Umbilical cord (tissue), 2 donors: ENCODE data around the gene ZNF530. TPM values are rescaled to one million over a fixed set of nuclear protein-coding genes. Genes with fewer than 3 reads are reported as not detected.
A peak's percentile ranks its signal among the peaks of the same experiment; 100 is the strongest.

Experiments
- DNase-seq: peaks from one replicate; pipeline ENCODE4 v3.0.0-alpha.2; 2015; ENCODE audit warnings: low spot score
- total RNA-seq: library from RNA; depleted of rRNA; stranded (reverse); fragments of >200 nt; gene quantifications from one replicate; pipeline ENCODE4 v1.2.3, GENCODE V29; 2014; ENCODE audit warnings: low replicate concordance; ENCODE audit not compliant: insufficient read depth

The ZNF530 gene
- total RNA-seq = 2.2 TPM

DNA sequence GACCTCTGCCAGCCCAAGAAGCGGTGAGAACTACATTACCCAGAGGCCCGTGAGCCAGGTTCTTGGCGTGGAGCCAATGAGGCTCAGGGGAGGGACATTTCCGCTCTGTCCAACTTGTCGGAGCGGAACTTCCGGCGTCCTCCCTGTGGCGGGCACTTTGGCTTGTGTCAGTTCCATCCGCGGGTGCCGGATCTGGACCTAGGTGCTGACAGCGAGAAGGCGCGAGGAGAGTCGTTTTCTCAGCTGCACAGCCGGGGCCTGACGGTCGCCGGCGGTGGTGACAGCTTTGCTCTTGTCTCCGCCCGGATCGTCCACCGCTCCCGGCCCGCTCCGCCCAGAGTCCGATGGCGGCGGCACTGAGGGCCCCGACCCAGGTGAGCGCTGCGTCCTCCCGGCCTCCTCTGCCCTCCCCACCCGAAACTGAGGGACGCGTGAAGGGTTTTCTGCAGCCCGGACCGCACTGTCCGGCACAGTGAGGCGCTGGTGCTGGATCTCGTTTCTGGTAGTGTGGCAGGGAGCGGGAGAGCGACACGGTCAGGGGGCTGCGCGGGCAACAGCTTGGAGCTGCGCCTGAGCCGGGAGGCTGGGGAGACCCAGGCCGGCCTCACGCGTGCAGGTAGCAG, at the start of gene ZNF530:
Gene ZNF530 (plus strand): TSS at position 125 of the 623 bp plus-strand sequence. CDS start 4,461 bp downstream, outside the sequence.
- peak; percentile 95 for DNase-seq

DNA sequence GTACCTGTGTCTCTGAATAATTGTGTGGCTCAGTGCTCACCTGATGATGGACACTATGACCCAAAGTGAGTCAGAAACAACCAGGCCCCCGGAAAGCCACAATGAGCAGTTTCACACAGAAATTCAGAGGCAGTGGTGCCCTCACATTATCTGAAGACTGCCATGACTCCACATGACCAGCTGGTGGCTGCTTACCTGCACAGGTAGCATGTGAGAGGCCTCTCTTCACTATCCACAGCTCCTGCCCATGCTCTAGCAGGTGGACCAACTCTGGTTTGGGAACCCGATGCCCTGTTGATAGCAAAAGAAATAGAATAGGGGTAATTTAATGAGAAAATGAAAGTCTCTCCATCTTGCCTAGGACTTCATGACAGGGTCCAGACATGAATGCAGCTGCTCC, 47.3 kb upstream of the ZNF530 start:
- no peak for DNase-seq

DNA sequence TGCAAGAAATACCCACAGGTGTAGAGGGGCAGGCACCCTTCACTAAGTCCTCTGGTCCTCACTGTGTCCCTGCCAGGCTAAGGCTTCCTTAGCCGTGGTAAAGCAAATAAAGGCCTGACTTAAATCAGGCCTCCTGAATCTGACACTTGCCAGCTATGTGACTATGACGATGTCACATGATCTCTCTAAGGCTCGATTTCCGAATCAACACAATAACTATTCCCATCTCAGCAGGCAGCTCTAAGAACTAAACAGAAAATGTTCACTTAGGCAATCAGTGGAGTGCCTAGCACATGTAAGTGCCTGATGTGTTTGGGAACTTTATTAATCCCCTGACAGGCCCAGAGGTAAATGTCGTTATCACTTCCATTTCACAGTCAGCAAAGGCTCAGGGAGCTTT, 42.0 kb upstream of the ZNF530 start:
- no peak for DNase-seq

DNA sequence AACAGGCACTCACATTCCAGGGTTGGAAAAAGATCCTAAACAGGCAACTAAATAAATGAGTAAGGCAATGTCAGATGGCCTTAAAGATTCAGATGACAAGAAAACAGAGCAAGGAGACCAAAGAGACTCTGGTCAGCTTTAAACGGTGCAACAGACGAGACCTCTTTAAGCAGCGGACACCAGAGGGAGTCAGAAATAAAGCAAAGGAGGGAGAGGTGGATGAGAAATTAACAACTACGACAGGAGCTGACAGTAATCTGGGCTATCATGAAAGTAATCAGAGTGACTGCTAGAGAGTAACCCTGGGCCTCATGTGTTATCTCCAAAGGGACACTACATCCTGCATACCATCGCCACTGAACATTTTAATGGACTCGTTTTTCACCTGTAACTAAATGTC, 41.2 kb upstream of the ZNF530 start:
- peak; percentile 9 for DNase-seq

DNA sequence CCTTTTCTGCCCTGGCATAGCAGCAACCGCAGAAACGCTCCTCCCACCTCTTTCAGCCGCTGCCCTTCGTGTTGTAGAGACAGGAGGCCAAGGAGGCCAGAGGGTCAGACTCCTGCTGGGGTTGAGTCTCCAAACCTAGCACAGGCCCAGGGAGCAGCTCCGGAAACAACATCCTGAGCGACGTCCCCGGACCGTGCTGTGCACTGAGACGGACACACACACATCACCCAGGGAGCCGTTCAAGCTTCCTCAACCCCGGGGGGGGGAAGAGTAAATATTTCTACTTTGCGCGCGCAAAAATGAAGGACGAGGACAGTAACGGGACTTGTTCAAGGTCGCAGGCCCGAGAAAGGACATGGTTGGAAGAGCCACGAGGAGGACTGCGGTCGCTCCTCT, 40.7 kb upstream of the ZNF530 start:
- peak; percentile 26 for DNase-seq

DNA sequence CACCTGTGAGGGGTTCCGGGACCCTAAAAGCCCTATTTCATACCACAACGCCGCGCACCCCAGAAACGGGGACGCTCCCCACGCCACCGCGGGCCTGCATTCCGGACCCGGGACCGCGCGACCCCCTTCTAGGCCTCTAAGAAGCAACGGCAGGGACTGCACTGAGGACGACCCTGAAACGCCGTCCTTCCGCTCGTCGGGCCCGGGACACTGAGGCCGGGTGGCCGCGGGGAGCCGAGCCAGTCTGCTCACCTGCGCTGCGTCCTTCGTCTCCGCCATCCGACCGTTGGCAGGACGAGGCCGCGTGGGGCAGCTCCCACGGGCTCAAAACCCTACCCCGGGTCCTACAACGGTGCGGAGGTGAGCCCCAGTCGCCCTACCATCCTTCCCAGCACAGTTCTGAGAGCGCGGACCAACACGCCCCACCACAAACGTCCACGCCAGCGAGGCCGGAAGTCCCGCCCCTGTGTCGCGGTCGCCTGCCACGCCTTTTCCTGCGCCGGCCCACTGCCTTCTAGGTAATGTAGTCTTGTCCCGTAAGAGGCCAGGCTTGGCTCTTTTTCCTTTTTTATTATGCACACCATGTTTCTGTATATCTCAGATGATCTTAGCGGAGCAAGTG, 40.2 kb upstream of the ZNF530 start, which contains the start of gene ZNF550:
Gene ZNF550 (minus strand): TSS at position 460 of the 622 bp plus-strand sequence. CDS start 181 bp downstream, at position 279.
- DNase-seq = peak; percentile 90

DNA sequence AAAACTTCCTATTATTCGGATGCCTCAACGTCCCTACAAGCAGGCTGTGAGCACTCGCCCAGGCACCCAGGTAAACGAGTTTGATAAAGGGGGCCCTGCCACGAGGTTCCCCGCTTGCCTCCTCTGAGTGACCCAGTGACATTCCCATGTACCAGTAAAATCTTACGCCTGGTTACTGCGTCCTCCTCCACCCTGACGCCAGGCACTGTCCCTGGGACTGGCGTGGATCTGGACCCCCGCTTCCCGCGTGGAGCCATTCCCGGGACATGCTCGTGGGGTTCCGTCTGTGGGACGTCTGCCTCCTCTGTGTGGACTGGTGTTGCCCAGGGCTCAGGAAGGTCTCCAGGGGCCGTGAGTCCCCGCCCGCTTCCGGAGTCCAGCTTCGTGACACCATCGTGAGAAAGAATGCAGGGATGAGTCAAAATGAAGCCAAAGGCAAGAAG, 39.6 kb upstream of the ZNF530 start:
- DNase-seq = peak; percentile 42

DNA sequence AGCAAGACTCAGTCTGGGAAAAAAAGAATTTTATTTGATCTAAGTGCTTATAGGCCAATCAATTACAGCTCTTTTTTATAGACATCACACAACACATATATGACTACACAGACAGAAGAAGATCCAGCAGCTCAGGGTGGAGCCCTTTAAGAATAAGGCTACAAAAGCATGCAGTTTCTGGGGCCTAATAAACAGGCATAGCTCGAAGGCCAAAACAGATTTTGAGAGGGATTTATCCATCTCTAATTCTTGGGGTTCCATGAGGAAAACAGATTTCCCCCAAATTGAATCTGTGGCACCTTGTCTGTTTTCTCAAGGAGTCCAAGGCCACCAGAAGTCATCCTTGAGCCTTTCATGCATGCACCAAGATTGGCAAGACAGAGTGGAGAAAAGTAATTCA, 36.1 kb upstream of the ZNF530 start:
- no peak for DNase-seq

DNA sequence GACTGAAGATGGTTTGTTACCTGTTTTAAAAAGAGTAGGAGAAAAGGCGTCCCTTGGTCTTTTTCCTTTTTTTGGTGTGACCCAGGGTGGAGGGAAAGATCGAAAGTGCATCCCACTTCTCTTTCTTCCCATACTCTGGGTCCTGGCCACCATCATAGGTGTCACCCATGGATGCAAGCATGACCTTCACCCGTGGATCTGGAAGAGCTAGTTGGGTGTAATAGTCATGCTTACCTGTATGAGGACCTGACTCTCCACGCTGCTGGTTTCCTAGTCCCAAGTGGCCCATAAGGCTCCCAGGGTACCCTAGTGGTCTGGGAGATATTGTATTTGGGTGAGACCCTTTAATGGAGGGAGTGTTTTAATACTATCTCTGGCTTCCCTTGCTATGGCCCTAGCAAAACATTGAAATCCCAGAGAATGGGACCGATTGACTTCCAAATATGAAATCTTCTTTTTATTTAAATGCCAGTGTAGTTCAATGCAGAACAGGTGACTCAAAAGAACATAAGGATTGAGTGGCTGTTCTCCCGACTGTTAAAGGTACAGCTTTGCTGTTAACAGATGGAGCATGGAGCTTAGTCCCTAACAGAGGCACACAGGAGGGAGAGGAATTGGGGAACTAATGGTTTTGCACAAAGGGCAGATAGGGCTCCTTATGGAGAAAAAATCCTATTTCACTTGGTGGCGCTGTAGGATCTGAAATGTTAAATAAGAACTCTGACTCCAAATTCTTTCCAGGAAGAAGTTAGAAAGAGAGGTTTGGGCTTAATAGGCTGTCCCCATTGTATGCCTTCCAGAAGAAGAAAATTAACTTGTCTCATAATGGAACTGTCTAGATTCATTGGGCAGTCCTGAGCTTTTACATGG, 33.1 kb upstream of the ZNF530 start:
- no peak for DNase-seq

DNA sequence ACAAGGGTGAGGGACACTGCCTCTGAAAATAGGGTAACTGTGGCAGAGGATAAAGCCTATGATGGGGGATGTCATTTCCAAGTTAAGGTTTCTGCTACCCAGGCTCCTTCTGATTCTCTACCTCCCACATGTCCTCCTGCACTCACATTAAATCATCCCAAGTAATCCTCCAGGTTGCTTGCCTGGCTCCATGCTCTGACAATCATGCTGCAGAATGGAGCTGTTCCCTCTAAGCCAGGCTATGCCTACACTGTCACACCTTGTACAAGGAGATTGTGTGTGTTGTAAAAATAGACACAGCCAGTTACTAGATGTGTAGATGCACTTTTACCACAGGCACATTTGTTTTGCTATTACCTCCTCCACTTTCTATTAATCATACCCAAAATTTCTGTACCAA, 29.0 kb upstream of the ZNF530 start:
- DNase-seq = no peak

DNA sequence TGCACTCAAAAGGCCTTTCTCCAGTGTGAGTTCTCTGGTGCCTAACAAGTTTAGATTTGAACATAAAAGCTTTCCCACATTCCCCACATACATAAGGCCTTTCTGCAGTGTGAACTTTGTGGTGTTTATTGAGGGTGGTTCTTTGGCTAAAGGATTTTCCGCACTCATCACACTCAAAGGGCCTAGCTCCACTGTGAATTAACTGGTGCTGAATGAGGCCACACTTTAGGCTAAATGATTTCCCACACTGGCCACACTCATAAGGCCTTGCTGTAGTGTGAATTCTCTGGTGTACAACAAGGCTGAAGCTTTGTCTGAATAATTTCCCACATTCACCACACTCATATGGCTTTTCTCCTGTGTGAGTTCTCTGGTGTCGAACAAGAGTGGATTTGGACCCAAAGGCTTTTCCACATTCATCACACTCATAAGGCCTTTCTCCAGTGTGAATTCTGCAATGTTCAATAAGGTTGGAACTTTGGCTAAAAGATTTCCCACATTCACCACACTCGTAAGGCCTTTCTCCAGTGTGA, 27.2 kb upstream of the ZNF530 start:
- no peak for DNase-seq

DNA sequence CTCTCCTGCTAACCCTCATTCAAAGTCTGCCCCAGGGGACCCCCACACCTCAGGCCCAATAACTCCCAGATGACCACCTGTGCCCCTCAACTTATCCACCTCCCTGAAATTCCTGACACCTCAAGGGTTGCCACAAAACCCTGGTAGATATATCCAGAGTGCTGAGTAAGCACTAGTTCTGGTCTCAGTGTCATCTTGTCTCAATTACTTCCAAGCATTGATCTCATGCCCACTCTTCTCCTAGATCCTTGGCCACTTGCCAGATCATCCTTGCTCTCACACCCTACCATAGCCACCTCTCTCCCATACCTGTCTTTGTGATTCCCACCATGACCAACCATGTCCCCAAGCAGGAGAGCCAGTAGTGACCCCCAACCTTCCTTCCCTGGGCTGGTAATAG, 23.0 kb upstream of the ZNF530 start:
- DNase-seq = no peak

DNA sequence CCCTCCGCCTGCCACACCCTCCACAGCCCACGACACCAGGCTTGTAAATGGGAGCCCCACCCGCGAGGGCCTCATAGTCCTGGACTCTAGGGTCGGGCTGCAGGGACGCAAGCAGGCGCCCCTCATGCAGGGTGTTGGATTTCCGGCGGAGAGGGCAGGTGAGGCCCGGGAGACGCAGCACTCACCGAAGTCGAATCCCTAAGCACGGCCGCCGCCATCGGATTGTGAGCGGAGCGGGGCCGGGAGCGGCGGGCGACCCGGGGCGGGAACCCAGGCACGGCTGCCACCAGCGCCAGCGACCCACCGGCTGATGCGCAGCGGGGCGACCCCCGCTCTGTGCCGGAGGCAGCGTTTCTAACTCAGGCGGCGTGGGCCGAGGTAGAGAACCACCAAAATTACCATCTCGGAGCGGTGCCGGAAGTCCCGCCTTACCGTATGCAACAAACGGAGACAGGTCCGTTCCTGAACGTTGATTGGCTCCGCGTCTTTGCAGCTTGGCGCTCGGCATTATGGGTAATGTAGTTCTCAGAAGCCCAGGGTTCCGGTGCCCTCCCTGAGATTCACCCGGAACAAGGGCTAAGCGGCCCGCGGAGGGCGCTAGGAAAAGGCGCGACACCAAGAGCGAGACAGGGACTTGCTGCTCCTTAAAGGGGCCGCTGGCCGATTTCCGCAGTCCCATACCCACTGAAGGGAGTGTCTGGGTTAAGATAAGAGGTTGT, 21.0 kb upstream of the ZNF530 start, which contains the start of gene ZNF416:
Gene ZNF416 (minus strand): TSS at position 425 of the 719 bp plus-strand sequence. CDS start 207 bp downstream, at position 218.
- DNase-seq = peak; percentile 100

DNA sequence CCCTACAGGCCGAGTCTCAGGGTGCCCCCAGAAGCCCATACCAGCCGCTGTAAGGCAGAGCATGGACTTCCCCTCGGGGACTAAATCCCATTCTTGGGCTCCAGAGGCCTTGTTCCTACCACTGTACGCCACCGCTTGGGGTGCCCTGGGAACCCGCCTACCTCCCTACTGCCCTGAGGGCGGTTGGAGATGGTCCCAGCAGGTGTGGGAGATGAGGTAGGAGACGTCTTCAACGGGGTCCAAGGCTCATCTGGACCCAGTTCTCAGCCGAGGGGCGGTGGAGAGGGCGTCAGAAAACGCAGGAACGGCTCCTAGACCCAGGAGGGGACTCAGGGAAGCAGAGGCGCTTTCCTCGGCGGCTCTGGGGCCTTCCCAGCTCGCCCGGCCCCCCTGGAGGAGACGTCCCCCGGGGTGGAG, 16.6 kb upstream of the ZNF530 start:
- DNase-seq = no peak

DNA sequence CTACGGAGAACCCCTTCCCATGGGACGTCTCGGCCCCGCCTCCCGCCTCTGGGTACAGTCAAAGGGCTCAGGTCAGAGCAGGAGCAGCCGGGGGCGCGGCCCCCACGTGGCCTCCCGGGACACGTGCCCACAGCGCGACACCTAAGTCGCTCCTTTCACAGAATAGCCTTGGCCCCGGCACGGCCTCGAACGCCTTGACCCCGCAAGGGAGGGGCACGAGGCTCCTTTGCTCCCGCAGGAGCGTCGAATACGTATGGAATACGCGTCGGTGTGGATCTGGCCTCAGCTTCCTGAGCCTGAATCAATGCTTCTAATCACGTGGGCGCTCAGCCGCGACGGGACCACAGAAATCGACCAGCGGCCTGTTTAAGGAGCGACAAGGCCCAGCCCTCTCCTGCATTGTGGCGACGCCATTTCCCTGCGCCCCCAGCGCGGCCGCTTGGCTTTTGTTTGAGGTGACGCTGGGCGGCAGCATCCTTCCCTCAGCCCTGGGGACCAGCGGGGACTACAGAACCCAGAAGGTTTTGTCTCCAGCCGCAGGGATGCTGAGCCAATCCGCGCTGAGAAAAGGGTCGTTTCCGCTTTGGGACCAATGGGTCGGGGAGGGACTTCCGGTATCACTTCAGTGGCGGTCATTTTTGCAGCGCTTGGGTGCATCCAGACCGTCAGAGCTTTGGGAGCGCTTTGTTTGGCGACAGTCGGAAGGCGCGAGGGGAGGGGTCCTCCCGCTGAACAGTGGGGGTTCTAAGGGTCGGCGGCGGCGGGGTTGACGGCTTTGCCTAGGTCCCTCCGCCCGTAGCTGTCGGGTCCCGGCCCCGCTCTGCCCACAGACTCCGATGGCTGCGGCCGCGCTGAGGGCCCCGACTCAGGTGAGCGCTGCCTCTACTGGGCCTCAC, 15.9 kb upstream of the ZNF530 start, which contains the start of gene ZIK1:
Gene ZIK1 (plus strand): TSS at position 625 of the 896 bp plus-strand sequence. CDS start 212 bp downstream, at position 837.
- DNase-seq = peak; percentile 98

DNA sequence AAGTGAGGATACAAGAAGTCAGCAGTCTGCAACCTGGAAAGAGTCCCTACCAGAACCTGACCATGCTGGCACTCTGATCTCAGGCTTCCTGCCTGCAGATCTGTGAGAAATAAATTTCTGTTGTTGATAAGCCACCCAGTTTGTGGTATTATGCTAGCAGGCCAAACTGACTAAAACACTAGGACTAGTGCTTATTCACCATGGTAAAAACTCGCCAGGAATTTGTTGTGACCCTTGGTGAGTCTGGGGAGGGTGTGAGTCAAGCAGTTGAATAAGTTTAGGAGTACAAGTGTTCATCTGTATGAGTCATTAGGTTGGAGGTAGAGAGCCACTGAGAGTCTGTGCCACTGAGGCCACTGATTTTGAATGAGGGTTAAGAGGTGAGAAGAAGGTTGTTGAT, 12.2 kb upstream of the ZNF530 start:
- no peak for DNase-seq

DNA sequence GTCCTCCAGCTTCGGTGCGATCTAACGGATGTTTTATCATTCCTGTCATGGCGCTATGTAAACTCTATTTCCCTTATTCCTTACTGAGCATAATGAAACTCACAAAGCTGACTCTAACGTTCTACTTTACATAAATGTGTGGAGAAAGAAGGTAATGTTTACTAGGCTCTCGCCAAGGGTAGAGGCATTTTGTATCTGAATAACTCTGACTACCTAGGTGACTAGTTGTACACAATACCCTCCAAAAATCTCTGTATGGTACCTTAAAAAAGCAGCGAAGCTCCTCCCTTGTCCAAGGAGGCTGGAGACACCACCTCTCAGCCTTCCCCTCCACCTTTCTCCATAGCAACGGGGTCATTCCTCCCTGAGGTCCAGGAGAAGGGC, 316 bp upstream of the ZNF530 start:
- no peak for DNase-seq

DNA sequence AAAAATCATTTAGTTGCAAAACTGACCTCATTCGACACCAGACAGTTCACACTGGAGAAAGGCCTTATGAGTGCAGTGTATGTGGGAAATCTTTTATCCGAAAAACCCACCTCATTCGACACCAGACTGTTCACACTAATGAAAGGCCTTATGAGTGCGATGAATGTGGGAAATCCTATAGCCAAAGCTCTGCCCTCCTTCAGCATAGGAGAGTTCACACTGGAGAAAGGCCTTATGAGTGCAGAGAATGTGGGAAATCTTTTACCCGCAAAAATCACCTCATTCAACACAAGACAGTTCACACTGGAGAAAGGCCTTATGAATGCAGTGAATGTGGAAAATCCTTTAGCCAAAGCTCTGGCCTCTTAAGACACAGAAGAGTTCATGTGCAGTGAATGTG, 7.2 kb downstream of the ZNF530 start:
- DNase-seq = no peak

DNA sequence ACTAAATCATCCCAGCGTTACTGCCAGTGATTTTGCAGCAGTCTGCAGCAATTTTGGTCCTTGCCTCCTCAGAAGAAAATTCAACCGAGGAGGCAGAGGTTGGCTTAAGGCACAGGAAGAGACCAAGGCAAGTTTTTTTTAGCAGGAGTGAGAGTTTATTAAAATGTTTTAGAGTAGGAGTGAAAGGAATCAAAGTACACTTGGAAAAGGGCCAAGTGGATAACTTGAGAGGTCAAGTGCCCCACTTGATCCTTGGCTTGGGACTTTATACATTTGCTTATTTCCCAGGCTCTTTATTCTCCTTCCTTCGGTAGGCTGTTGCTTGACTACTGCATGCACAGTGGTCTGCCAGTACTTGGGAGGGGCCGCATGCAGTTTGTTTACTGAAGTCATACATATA, 11.4 kb downstream of the ZNF530 start:
- no peak for DNase-seq
